OCI-LY1 (cell line): ENCODE data around the gene TTLL11.

Experiments
- H2AFZ ChIP-seq: fragments of 200-600 bp; sonication (generic), shearing (Covaris generic); 2 replicates; pipeline ENCODE4 v1.6.0; 2014; ENCODE audit warnings: antibody characterized with exemption, mild to moderate bottlenecking, low read length
- H3F3A ChIP-seq: fragments of 200-600 bp; sonication (generic), shearing (Covaris generic); 2 replicates; pipeline ENCODE4 v1.6.0; 2014; ENCODE audit warnings: mild to moderate bottlenecking, antibody characterized with exemption, low read length, moderate library complexity; ENCODE audit not compliant: insufficient read depth
- H3K27ac ChIP-seq: fragments of 200-600 bp; sonication (generic); 2 replicates; pipeline ENCODE4 v1.5.1; 2014; ENCODE audit warnings: low read length, mixed run types, mild to moderate bottlenecking, low read depth; ENCODE audit not compliant: poor library complexity, severe bottlenecking
- H3K27me3 ChIP-seq: fragments of 200-600 bp; sonication (generic); 2 replicates; pipeline ENCODE4 v1.6.0; 2014; ENCODE audit warnings: antibody characterized with exemption, mild to moderate bottlenecking, low read length, moderate library complexity; ENCODE audit not compliant: insufficient read depth
- H3K36me3 ChIP-seq: fragments of 200-600 bp; sonication (generic); 2 replicates; pipeline ENCODE4 v1.6.1; 2014; ENCODE audit warnings: mild to moderate bottlenecking, antibody characterized with exemption, low read length, moderate library complexity, mixed read lengths; ENCODE audit not compliant: insufficient read depth
- H3K4me1 ChIP-seq: fragments of 200-600 bp; sonication (generic); 2 replicates; pipeline ENCODE4 v1.5.1; 2014; ENCODE audit warnings: mild to moderate bottlenecking, low read length, moderate library complexity; ENCODE audit not compliant: insufficient read depth, severe bottlenecking
- H3K4me2 ChIP-seq: fragments of 200-600 bp; sonication (generic), shearing (Covaris generic); 2 replicates; pipeline ENCODE4 v1.6.1; 2014; ENCODE audit warnings: low read length
- H3K4me3 ChIP-seq: fragments of 200-600 bp; sonication (generic); 2 replicates; pipeline ENCODE4 v1.5.1; 2014; ENCODE audit warnings: low read length, low read depth, mild to moderate bottlenecking, mixed read lengths; ENCODE audit not compliant: poor library complexity, severe bottlenecking
- H3K79me2 ChIP-seq: fragments of 200-600 bp; shearing (Covaris generic); 2 replicates; pipeline ENCODE4 v1.6.1; 2016; ENCODE audit warnings: mixed run types, low read length, mixed read lengths; ENCODE audit not compliant: insufficient read depth
- H3K9ac ChIP-seq: fragments of 200-600 bp; sonication (generic), shearing (Covaris generic); 2 replicates; pipeline ENCODE4 v1.6.1; 2014; ENCODE audit warnings: mild to moderate bottlenecking, low read length, mixed read lengths
- H3K9me2 ChIP-seq: fragments of 200-600 bp; sonication (generic), shearing (Covaris generic); 2 replicates; pipeline ENCODE4 v1.6.1; 2014; ENCODE audit warnings: low read depth, mild to moderate bottlenecking, low read length, mixed read lengths
- H3K9me3 ChIP-seq: fragments of 200-600 bp; shearing (Covaris generic); 2 replicates; pipeline ENCODE4 v1.6.1; 2014; ENCODE audit warnings: low read length, mixed read lengths
- H4K20me1 ChIP-seq: fragments of 200-600 bp; sonication (generic), shearing (Covaris generic); 2 replicates; pipeline ENCODE4 v1.6.0; 2016; ENCODE audit warnings: mild to moderate bottlenecking, low read length; ENCODE audit not compliant: insufficient read depth
- CTCF ChIP-seq: fragments of 200-600 bp; sonication (generic), shearing (Covaris generic); IDR thresholded peaks from 2 replicates; pipeline ENCODE4 v1.5.1; 2017; ENCODE audit warnings: mild to moderate bottlenecking, antibody characterized with exemption, low read length, moderate library complexity, mixed read lengths
- EZH2 ChIP-seq: fragments of 200-600 bp; sonication (generic), shearing (Covaris generic); IDR thresholded peaks from 2 replicates; pipeline ENCODE4 v1.8.0; 2017; ENCODE audit warnings: borderline replicate concordance, mixed run types, mild to moderate bottlenecking, antibody characterized with exemption, low read length, moderate library complexity, mixed read lengths

The TTLL11 gene

GRCh38 chr9:121810489-121810888 lies 282.6 kb downstream of the TTLL11 start:
- H3F3A ChIP-seq, result no peaks in the 10 kb centered on the region
- H3K36me3 ChIP-seq, result no peaks in the 10 kb centered on the region
- no peaks in the 10 kb centered on the region for H3K79me2 ChIP-seq
- no peak overlapping the region for H3K27ac ChIP-seq
- no peaks in the 10 kb centered on the region for H4K20me1 ChIP-seq
- H3K9ac ChIP-seq, result no peak overlapping the region
- H3K4me3 ChIP-seq, result no peak overlapping the region
- no peaks in the 10 kb centered on the region for H3K9me2 ChIP-seq
- H3K27me3 ChIP-seq, result no peaks in the 10 kb centered on the region
- TF ChIP-seq EZH2 (no peak), CTCF (no peak)
- H3K4me2 ChIP-seq, result no peak overlapping the region
- H3K9me3 ChIP-seq, result no peaks in the 10 kb centered on the region
- no peak overlapping the region for H2AFZ ChIP-seq
- H3K4me1 ChIP-seq, result no peaks in the 10 kb centered on the region

- H3K4me2 ChIP-seq, result no peak overlapping the region
- no peaks in the 10 kb centered on the region for H3F3A ChIP-seq
- H3K9me2 ChIP-seq, result no peaks in the 10 kb centered on the region
- H4K20me1 ChIP-seq, result no peaks in the 10 kb centered on the region
- H3K79me2 ChIP-seq, result no peaks in the 10 kb centered on the region
- H3K9ac ChIP-seq, result no peak overlapping the region
- H3K27me3 ChIP-seq, result no peaks in the 10 kb centered on the region
- no peaks in the 10 kb centered on the region; the same call in 1 of the 2 replicates for H3K36me3 ChIP-seq
- H3K4me1 ChIP-seq, result no peaks in the 10 kb centered on the region
- no peak overlapping the region for H2AFZ ChIP-seq
- H3K4me3 ChIP-seq, result no peak overlapping the region
- no peak for TF ChIP-seq CTCF
- H3K27ac ChIP-seq, result no peak overlapping the region
- H3K9me3 ChIP-seq, result no peaks in the 10 kb centered on the region
Measured at GRCh38 chr9:121809356-121810050, 283.6 kb downstream of the TTLL11 start.

- Histone ChIP-seq H3K9me2 (no peaks in the 10 kb centered on the region), H3K27ac (no peak overlapping the region), H2AFZ (no peak overlapping the region), H3K36me3 (no peaks in the 10 kb centered on the region; the same call in 1 of the 2 replicates), H3K4me3 (no peak overlapping the region), H3F3A (no peaks in the 10 kb centered on the region), H3K4me1 (no peaks in the 10 kb centered on the region), H3K9me3 (no peaks in the 10 kb centered on the region), H3K4me2 (no peak overlapping the region), H3K9ac (no peak overlapping the region), H3K79me2 (no peaks in the 10 kb centered on the region), H4K20me1 (no peaks in the 10 kb centered on the region), H3K27me3 (no peaks in the 10 kb centered on the region)
- TF ChIP-seq CTCF (no peak), EZH2 (no peak)
Measured at GRCh38 chr9:121808781-121809180, 284.3 kb downstream of the TTLL11 start.
